Ascending aorta (tissue), 2 donors: ENCODE data around the gene SLC8B1. TPM values are rescaled to one million over a fixed set of nuclear protein-coding genes. Genes with fewer than 3 reads are reported as not detected.

Source experiments
- DNase-seq, 2 donors: peaks; one replicate each; pipeline ENCODE4 v3.0.0-alpha.2; 2019; ENCODE audit warnings: low spot score in 2 of 2
- H3K27ac ChIP-seq, 2 donors: fragments of 200-600 bp; sonication (generic); one replicate each; pipeline ENCODE4 v1.5.1; 2016 to 2017; ENCODE audit warnings: mild to moderate bottlenecking in 1 of 2
- H3K27me3 ChIP-seq: fragments of 200-600 bp; sonication (generic); one replicate; pipeline ENCODE4 v1.5.1; 2017
- H3K36me3 ChIP-seq, 2 donors: fragments of 200-600 bp; sonication (generic); one replicate each; pipeline ENCODE4 v1.5.1; 2016
- H3K4me1 ChIP-seq, 2 donors: fragments of 200-600 bp; sonication (generic); one replicate each; pipeline ENCODE4 v1.5.1; 2016 to 2017; ENCODE audit warnings: mild to moderate bottlenecking in 1 of 2
- H3K4me3 ChIP-seq, 2 donors: fragments of 200-600 bp; sonication (generic); one replicate each; pipeline ENCODE4 v1.5.1; 2016 to 2017; ENCODE audit warnings: mild to moderate bottlenecking in 1 of 2
- H3K9me3 ChIP-seq, 2 donors: fragments of 200-600 bp; sonication (generic); one replicate each; pipeline ENCODE4 v1.5.1; 2016
- intact Hi-C: fragments of 100-400 bp; cut with DNase I; formaldehyde crosslinking; loops from one replicate; pipeline ENCODE4 v1.15.1; 2023
- total RNA-seq: library from RNA; depleted of rRNA; stranded (reverse); fragments of >200 nt; gene quantifications from one replicate; pipeline ENCODE4 v1.1.0, GENCODE V29; 2016
- TF ChIP-seq, protein P1 (sequence below), 3 experiments: fragments of 200-600 bp in 2 of 3; fragments of 450-650 bp in 1 of 3; sonication (generic) in 2 of 3; IDR thresholded peaks; one replicate each; pipeline ENCODE4 v1.5.1; 2016 to 2019; ENCODE audit warnings: antibody characterized with exemption in 3 of 3, mild to moderate bottlenecking in 1 of 3, moderate library complexity in 1 of 3

The SLC8B1 gene
- total RNA-seq, 1 donor from 2014 or later, result 114 TPM

DNA sequence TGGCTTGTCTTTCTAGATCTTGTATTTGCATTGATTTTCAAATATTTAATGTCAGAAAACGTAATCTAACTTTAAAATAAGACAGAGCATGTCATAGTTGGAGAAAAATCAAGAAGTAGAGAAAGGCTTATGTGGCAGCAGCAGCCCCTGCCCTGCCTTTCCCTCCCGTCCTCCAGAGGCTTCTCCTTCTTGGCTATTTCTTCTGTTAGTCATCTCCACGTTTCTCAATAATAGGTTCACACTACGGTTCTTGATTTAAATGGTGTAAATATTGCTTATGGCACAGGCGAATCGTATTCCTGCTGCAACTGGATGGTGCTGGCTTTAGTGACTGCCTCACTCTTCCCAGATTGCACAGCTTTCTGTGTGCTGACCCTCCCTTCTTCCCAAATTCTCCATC lies 42.8 kb downstream of the SLC8B1 start:
- H3K27ac ChIP-seq, result no peak overlapping the region
- DNase-seq, result no peak
- no peak overlapping the region for H3K4me3 ChIP-seq
- H3K36me3 ChIP-seq, result peaks cover 94 to 97% of the 10 kb centered on the region in 2 donors
- H3K9me3 ChIP-seq, result no peaks in the 10 kb centered on the region
- intact Hi-C loops, result no loop called here
- H3K4me1 ChIP-seq, result no peaks in the 10 kb centered on the region
- TF ChIP-seq, protein P1, sequence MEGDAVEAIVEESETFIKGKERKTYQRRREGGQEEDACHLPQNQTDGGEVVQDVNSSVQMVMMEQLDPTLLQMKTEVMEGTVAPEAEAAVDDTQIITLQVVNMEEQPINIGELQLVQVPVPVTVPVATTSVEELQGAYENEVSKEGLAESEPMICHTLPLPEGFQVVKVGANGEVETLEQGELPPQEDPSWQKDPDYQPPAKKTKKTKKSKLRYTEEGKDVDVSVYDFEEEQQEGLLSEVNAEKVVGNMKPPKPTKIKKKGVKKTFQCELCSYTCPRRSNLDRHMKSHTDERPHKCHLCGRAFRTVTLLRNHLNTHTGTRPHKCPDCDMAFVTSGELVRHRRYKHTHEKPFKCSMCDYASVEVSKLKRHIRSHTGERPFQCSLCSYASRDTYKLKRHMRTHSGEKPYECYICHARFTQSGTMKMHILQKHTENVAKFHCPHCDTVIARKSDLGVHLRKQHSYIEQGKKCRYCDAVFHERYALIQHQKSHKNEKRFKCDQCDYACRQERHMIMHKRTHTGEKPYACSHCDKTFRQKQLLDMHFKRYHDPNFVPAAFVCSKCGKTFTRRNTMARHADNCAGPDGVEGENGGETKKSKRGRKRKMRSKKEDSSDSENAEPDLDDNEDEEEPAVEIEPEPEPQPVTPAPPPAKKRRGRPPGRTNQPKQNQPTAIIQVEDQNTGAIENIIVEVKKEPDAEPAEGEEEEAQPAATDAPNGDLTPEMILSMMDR (IDR thresholded peaks at IDR 0.05), result no peak
- H3K27me3 ChIP-seq, result no peaks in the 10 kb centered on the region

DNA sequence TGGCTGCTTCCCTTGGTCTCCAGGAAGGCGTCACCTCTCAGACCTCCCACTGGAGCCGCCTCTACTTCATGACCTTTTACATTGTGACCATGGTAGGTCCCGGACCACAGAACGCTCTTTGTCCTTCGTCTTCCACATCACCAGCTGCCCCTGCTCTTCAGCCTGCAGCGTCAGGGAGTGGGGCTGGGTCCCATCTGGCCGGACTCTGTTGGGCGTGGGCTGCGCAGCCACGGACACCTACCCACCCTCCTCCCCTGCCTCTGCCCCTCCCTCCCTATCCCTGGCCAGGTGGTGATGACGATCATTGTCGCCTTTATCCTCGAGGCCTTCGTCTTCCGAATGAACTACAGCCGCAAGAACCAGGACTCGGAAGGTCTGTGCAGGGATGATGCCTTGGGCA lies 43.3 kb downstream of the SLC8B1 start:
- DNase-seq, result no peak
- intact Hi-C loops, result no loop called here
- TF ChIP-seq, protein P1 (IDR thresholded peaks at IDR 0.05), result no peak
- Histone ChIP-seq H3K36me3 (peaks cover 94 to 97% of the 10 kb centered on the region in 2 donors), H3K27ac (no peak overlapping the region), H3K4me1 (no peaks in the 10 kb centered on the region), H3K9me3 (no peaks in the 10 kb centered on the region), H3K27me3 (no peaks in the 10 kb centered on the region), H3K4me3 (no peak overlapping the region)

DNA sequence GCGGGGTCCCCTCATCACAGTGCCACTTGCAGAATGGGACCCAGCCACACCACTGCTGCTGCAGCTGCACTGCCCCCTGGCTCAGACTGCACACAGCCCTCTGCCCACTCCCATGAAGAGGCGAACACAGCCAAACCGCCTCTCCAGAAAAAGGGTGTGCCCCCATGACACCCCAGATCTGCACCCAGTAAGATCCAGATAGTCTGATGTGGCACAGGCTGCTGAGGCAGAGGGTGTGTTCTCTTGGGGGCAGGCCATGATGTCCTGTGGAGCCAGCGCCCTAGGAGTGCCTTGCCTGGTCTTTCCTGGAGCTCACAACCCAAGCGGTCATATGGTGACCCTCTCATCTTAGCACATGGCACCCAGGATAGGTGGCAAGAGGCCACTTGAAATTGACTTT lies 44.4 kb downstream of the SLC8B1 start:
- intact Hi-C loops, result no loop called here
- Histone ChIP-seq H3K27ac (no peak overlapping the region), H3K9me3 (no peaks in the 10 kb centered on the region), H3K36me3 (peaks cover 94 to 97% of the 10 kb centered on the region in 2 donors), H3K4me1 (no peaks in the 10 kb centered on the region), H3K4me3 (no peak overlapping the region), H3K27me3 (no peaks in the 10 kb centered on the region)
- TF ChIP-seq, protein P1 (IDR thresholded peaks at IDR 0.05), result no peak
- no peak for DNase-seq

DNA sequence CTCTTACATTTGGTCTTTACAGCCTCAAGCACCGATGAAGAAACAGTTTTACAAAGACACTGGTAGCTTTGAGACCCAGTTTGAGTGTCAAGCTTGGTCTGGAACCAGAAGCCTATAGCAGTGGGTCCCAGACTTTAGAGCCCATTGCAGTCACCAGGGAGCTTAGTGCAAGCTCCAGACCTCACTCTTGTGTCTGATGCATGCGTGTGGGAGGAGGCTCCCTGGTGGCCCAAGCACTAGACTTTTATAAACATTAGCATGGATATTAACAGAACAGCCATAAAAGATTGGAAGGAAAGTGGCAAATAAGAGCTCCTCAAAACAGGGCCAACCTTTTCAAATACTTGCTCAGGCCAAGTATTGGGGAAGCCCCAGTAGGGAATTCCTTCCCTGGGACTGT lies 45.5 kb downstream of the SLC8B1 start:
- no peak overlapping the region for H3K4me3 ChIP-seq
- peaks cover 91 to 97% of the 10 kb centered on the region in 2 donors for H3K36me3 ChIP-seq
- H3K4me1 ChIP-seq, result no peaks in the 10 kb centered on the region
- TF ChIP-seq, protein P1 (IDR thresholded peaks at IDR 0.05), result no peak
- intact Hi-C loops, result no loop called here
- no peaks in the 10 kb centered on the region for H3K9me3 ChIP-seq
- H3K27ac ChIP-seq, result no peak overlapping the region
- DNase-seq, result no peak
- H3K27me3 ChIP-seq, result no peaks in the 10 kb centered on the region

DNA sequence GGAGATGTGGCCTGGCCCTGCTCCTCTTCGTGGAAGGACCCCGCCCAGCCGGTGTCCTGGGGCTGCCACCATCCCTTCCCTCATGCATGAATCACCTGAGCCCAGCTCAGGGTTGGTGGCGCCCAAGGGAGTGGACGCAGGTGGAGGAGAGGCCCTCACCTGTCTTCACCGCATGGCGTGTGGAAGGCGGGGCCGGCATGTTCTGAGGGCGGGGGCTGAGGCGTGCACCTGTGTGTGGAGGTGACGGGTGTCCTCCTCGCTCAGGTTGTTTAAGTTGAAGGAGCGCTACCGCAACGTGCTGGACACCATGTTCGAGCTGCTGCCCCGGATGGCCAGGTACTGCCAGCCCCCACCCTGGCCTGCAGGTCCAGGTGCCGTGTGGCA lies 47.0 kb downstream of the SLC8B1 start:
- intact Hi-C loops, result no loop called here
- no peaks in the 10 kb centered on the region for H3K9me3 ChIP-seq
- peaks cover 89 to 99% of the 10 kb centered on the region in 2 donors for H3K36me3 ChIP-seq
- TF ChIP-seq, protein P1 (IDR thresholded peaks at IDR 0.05), result no peak
- DNase-seq, result no peak
- H3K27me3 ChIP-seq, result no peaks in the 10 kb centered on the region
- no peaks in the 10 kb centered on the region for H3K4me1 ChIP-seq
- no peak overlapping the region for H3K27ac ChIP-seq
- no peak overlapping the region for H3K4me3 ChIP-seq
